Osteoblast (primary cell): ENCODE data around the gene MAP2K1. TPM values are rescaled to one million over a fixed set of nuclear protein-coding genes. Genes with fewer than 3 reads are reported as not detected.
A peak's percentile ranks its signal among the peaks of the same experiment; 100 is the strongest.
"Not testable (repeated sequence)": the region's sequence is repeated elsewhere in the genome, so short reads cannot be mapped to it uniquely, and the experiment has no call there.

Source experiments
- DNase-seq: peaks from one replicate; pipeline ENCODE4 v3.0.0; 2011; ENCODE audit warnings: low spot score, mixed read lengths; ENCODE audit not compliant: insufficient read length; ENCODE audit errors: missing footprints
- H2AFZ ChIP-seq: 2 replicates; pipeline ENCODE4 v1.6.0; 2011; ENCODE audit warnings: mild to moderate bottlenecking, low read length
- H3K27ac ChIP-seq: 2 replicates; pipeline ENCODE4 v1.5.1; 2011; ENCODE audit warnings: mild to moderate bottlenecking, low read depth, low read length, moderate library complexity
- H3K27me3 ChIP-seq: 2 replicates; pipeline ENCODE4 v1.6.0; 2012; ENCODE audit warnings: mild to moderate bottlenecking, control low read depth, inconsistent platforms, low read length, moderate library complexity; ENCODE audit not compliant: insufficient read depth
- H3K36me3 ChIP-seq: 2 replicates; pipeline ENCODE4 v1.5.1; 2011; ENCODE audit warnings: mild to moderate bottlenecking, low read length, control low read depth, moderate library complexity; ENCODE audit not compliant: insufficient read depth
- H3K4me1 ChIP-seq: 2 replicates; pipeline ENCODE4 v1.5.1; 2011; ENCODE audit warnings: mild to moderate bottlenecking, low read length, control low read depth, moderate library complexity; ENCODE audit not compliant: insufficient read depth
- H3K4me2 ChIP-seq: 2 replicates; pipeline ENCODE4 v1.6.0; 2011; ENCODE audit warnings: mild to moderate bottlenecking, low read length; ENCODE audit not compliant: insufficient read depth
- H3K4me3 ChIP-seq: fragments of 200-600 bp; sonication (generic); 3 replicates; pipeline ENCODE4 v1.5.1; 2012; ENCODE audit warnings: mild to moderate bottlenecking, low read length, inconsistent platforms; ENCODE audit not compliant: insufficient read depth
- H3K79me2 ChIP-seq: 2 replicates; pipeline ENCODE4 v1.6.0; 2012; ENCODE audit warnings: mild to moderate bottlenecking, low read length, control low read depth, inconsistent platforms; ENCODE audit not compliant: insufficient read depth
- H3K9me3 ChIP-seq: 2 replicates; pipeline ENCODE4 v1.5.1; 2011; ENCODE audit warnings: low read depth, low read length, control low read depth
- H4K20me1 ChIP-seq: 2 replicates; pipeline ENCODE4 v1.6.0; 2012; ENCODE audit warnings: mild to moderate bottlenecking, low read length, control low read depth; ENCODE audit not compliant: insufficient read depth
- total RNA-seq: library from RNA; depleted of rRNA; stranded (reverse); fragments of >200 nt; gene quantifications from 2 replicates; pipeline ENCODE4 v1.2.3, GENCODE V29; 2012
- TF ChIP-seq, protein P1 (sequence below): IDR thresholded peaks from 2 replicates; pipeline ENCODE4 v1.5.1; 2011; ENCODE audit warnings: mild to moderate bottlenecking, low read depth, low read length, moderate library complexity; ENCODE audit errors: extremely low read depth

MAP2K1 gene
- total RNA-seq, 1 donor, result 19.2 TPM

DNA sequence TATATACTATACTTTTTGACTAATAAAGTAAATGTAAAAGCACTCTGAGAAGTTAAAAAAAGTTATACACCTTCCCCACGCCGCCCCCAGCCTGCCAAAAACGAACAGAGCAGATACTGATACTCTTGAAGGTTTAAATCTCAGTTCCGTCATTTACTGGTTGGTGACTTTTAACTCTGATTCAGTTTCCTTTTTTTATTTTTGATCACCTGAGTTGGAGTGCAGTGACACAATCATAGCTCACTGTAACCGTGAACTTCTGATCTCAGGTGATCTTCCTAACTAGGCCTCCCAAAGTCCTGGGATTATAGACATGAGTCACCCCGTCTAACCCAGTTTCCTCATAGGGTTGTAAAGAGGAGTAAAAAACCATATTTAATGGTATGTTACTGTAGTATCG, 27.0 kb upstream of the MAP2K1 start:
- Histone ChIP-seq H3K4me3 (no peak overlapping the region), H3K9me3 (no peaks in the 10 kb centered on the region), H4K20me1 (no peaks in the 10 kb centered on the region), H2AFZ (no peak overlapping the region), H3K4me2 (no peak overlapping the region), H3K27ac (no peak overlapping the region), H3K79me2 (peaks cover 9% of the 10 kb centered on the region), H3K4me1 (peaks cover 3% of the 10 kb centered on the region), H3K36me3 (no peaks in the 10 kb centered on the region), H3K27me3 (no peaks in the 10 kb centered on the region)
- no peak for DNase-seq
- TF ChIP-seq, protein P1, sequence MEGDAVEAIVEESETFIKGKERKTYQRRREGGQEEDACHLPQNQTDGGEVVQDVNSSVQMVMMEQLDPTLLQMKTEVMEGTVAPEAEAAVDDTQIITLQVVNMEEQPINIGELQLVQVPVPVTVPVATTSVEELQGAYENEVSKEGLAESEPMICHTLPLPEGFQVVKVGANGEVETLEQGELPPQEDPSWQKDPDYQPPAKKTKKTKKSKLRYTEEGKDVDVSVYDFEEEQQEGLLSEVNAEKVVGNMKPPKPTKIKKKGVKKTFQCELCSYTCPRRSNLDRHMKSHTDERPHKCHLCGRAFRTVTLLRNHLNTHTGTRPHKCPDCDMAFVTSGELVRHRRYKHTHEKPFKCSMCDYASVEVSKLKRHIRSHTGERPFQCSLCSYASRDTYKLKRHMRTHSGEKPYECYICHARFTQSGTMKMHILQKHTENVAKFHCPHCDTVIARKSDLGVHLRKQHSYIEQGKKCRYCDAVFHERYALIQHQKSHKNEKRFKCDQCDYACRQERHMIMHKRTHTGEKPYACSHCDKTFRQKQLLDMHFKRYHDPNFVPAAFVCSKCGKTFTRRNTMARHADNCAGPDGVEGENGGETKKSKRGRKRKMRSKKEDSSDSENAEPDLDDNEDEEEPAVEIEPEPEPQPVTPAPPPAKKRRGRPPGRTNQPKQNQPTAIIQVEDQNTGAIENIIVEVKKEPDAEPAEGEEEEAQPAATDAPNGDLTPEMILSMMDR, result no peak

DNA sequence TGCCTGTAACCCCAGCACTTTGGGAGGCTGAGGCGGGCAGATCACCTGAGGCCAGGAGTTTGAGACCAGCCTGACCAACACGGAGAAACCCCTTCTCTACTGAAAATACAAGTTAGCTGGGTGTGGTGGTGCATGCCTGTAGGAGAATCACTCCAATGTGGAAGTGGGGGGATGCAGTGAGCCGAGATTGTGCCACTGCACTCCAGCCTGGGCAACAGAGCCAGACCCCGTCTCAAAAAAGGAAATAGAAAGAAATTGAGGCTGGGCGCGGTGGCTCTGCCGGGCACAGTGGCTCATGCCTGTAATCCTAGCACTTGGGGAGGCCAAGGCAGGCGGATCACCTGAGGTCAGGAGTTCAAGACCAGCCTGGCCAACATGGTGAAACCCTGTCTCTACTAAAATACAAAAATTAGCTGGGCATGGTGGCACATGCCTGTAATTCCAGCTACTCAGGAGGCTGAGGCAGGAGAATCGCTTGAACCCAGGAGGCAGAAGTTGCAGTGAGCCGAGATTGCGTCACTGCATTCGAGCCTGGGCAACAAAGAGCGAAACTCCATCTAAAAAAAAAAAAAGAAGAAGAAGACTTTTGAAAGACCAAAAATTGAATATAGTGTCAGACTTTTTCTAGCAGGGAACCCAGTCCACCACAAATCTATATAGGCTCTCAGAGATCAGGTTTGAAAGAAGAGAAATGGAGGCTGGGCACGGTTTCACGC, 24.8 kb upstream of the MAP2K1 start:
- not testable (repeated sequence) for H3K9me3 ChIP-seq, H3K27me3 ChIP-seq, H3K4me1 ChIP-seq, H3K36me3 ChIP-seq, H3K4me3 ChIP-seq, H3K27ac ChIP-seq, H2AFZ ChIP-seq, H3K79me2 ChIP-seq, H4K20me1 ChIP-seq, H3K4me2 ChIP-seq
- peak; percentile 4 for DNase-seq

DNA sequence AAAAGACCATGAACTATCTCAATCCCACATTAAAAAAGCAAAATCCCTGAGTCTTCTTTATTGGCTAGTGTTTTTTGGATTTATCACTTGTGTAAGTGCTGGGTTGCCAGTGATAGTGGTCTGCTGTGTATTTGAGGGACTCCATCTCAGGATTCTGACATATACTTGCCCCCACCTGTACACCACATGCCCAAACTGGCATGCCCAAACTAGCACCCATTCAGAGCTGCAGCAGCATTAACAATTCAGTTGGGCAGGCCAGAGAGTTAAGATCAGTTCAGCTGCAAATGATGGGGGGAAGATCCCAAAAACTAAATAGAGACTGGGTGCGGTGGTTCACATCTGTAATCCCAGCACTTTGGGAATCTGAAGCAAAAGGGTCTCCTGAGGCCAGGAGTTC, 23.9 kb upstream of the MAP2K1 start:
- H3K79me2 ChIP-seq, result no peaks in the 10 kb centered on the region
- no peak overlapping the region for H3K4me2 ChIP-seq
- H3K4me3 ChIP-seq, result no peak overlapping the region
- H3K9me3 ChIP-seq, result no peaks in the 10 kb centered on the region
- no peaks in the 10 kb centered on the region for H3K4me1 ChIP-seq
- no peak for DNase-seq
- H3K27ac ChIP-seq, result no peak overlapping the region
- no peaks in the 10 kb centered on the region for H3K27me3 ChIP-seq
- no peaks in the 10 kb centered on the region for H4K20me1 ChIP-seq
- no peaks in the 10 kb centered on the region for H3K36me3 ChIP-seq
- no peak overlapping the region for H2AFZ ChIP-seq
- TF ChIP-seq, protein P1, result no peak

DNA sequence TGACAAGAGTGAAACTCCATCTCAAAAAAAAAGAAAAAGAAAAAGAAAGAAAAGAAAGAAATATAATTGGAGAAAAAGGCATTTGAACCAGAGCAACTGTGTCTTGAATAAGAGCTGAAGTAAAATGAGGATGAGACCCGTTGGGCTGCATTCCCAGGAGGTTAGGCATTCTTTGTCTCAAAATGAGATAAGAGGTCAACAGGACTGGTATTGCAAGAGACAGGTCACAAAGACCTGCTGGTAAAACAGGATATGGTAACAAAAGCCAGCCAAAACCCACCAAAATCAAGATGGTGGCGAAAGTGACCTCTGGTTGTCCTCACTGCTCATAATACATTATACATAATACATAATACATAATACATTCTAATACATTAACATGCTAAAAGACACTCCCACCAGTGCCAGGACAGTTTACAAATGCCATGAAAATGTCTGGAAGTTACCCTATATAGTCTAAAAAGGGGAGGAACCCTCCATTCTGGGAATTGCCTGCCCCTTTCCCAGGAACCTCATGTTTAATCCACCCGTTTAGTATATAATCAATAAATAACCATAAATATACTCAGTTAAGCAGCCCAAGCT, 21.7 kb upstream of the MAP2K1 start:
- TF ChIP-seq, protein P1, result no peak
- no peaks in the 10 kb centered on the region for H3K36me3 ChIP-seq
- no peak overlapping the region for H3K4me3 ChIP-seq
- peaks cover 6% of the 10 kb centered on the region for H3K4me1 ChIP-seq
- no peaks in the 10 kb centered on the region for H3K79me2 ChIP-seq
- H3K4me2 ChIP-seq, result no peak overlapping the region
- H3K27me3 ChIP-seq, result no peaks in the 10 kb centered on the region
- H3K27ac ChIP-seq, result no peak overlapping the region
- no peak for DNase-seq
- H3K9me3 ChIP-seq, result no peaks in the 10 kb centered on the region
- no peaks in the 10 kb centered on the region for H4K20me1 ChIP-seq
- no peak overlapping the region for H2AFZ ChIP-seq
